ENCODE measurements around the gene PSD.

PSD gene

DNA sequence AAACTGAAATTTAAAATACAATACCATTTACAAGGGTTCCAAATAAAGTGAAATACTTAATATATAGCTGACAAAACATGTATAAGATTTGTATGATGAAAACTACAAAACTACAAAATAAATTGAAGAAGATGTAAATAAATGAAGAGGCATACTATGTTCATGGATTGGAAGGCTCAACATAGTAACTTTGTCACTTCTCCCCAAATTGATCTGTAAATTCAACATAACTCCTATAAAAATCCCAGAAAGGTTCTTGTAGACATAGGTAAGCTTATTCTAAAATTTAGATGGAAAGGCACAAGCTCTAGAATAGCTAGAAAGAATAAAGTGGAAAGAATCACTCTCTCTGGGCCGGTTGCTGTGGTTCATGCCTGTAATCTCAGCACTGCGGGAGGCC is 47.3 kb downstream of the PSD start:
- Histone ChIP-seq H3K4me3 (ENCODE audit: low read length, poor library complexity, severe bottlenecking) (no peak overlapping the region), H2AFZ (ENCODE audit: low read length) (no peak overlapping the region), H3K4me2 (ENCODE audit: low read depth, low read length, poor library complexity, severe bottlenecking) (no peak overlapping the region), H3K27me3 (ENCODE audit: insufficient read depth, low read length, poor library complexity, severe bottlenecking) (no peaks in the 10 kb centered on the region), H3K9me2 (replicated peaks; ENCODE audit: low read depth, low read length) (no peaks in the 10 kb centered on the region), H3K36me3 (ENCODE audit: insufficient read depth, low read length) (peaks cover 76% of the 10 kb centered on the region; the same call in 1 of the 2 replicates), H3K9ac (ENCODE audit: low read depth, low read length, poor library complexity, severe bottlenecking) (no peak overlapping the region), H3K79me2 (ENCODE audit: insufficient read depth, low read length) (no peaks in the 10 kb centered on the region), H3K4me1 (ENCODE audit: insufficient read depth, low read length, poor library complexity, severe bottlenecking) (no peaks in the 10 kb centered on the region), H3K9me3 (ENCODE audit: insufficient read depth, low read depth, low read length) (no peaks in the 10 kb centered on the region), H3F3A (ENCODE audit: low read depth) (no peaks in the 10 kb centered on the region), H4K20me1 (ENCODE audit: insufficient read depth, low read length, poor library complexity, severe bottlenecking) (no peaks in the 10 kb centered on the region)
- TF ChIP-seq, protein P1, sequence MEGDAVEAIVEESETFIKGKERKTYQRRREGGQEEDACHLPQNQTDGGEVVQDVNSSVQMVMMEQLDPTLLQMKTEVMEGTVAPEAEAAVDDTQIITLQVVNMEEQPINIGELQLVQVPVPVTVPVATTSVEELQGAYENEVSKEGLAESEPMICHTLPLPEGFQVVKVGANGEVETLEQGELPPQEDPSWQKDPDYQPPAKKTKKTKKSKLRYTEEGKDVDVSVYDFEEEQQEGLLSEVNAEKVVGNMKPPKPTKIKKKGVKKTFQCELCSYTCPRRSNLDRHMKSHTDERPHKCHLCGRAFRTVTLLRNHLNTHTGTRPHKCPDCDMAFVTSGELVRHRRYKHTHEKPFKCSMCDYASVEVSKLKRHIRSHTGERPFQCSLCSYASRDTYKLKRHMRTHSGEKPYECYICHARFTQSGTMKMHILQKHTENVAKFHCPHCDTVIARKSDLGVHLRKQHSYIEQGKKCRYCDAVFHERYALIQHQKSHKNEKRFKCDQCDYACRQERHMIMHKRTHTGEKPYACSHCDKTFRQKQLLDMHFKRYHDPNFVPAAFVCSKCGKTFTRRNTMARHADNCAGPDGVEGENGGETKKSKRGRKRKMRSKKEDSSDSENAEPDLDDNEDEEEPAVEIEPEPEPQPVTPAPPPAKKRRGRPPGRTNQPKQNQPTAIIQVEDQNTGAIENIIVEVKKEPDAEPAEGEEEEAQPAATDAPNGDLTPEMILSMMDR (conservative IDR thresholded peaks at IDR 0.05; ENCODE audit: low read length) = no peak
- no peak for TF ChIP-seq EZH2phosphoT487 (IDR thresholded peaks at IDR 0.05; ENCODE audit: borderline replicate concordance)

GRCh38 chr10:102368077-102368476 is 50.5 kb downstream of the PSD start:
- Histone ChIP-seq H3K4me3 (ENCODE audit: low read length, poor library complexity, severe bottlenecking) (no peak overlapping the region), H3K4me2 (ENCODE audit: low read depth, low read length, poor library complexity, severe bottlenecking) (no peak overlapping the region), H3K79me2 (ENCODE audit: insufficient read depth, low read length) (no peaks in the 10 kb centered on the region), H3K9me2 (replicated peaks; ENCODE audit: low read depth, low read length) (no peaks in the 10 kb centered on the region), H3K27me3 (ENCODE audit: insufficient read depth, low read length, poor library complexity, severe bottlenecking) (no peaks in the 10 kb centered on the region), H3K4me1 (ENCODE audit: insufficient read depth, low read length, poor library complexity, severe bottlenecking) (no peaks in the 10 kb centered on the region), H3K9ac (ENCODE audit: low read depth, low read length, poor library complexity, severe bottlenecking) (no peak overlapping the region), H4K20me1 (ENCODE audit: insufficient read depth, low read length, poor library complexity, severe bottlenecking) (no peaks in the 10 kb centered on the region), H3K9me3 (ENCODE audit: insufficient read depth, low read depth, low read length) (no peaks in the 10 kb centered on the region), H2AFZ (ENCODE audit: low read length) (no peak overlapping the region), H3K36me3 (ENCODE audit: insufficient read depth, low read length) (peaks cover 84% of the 10 kb centered on the region; the same call in 1 of the 2 replicates), H3F3A (ENCODE audit: low read depth) (no peaks in the 10 kb centered on the region)
- no peak for TF ChIP-seq EZH2phosphoT487 (IDR thresholded peaks at IDR 0.05; ENCODE audit: borderline replicate concordance)
- TF ChIP-seq, protein P1 (conservative IDR thresholded peaks at IDR 0.05; ENCODE audit: low read length) = no peak

DNA sequence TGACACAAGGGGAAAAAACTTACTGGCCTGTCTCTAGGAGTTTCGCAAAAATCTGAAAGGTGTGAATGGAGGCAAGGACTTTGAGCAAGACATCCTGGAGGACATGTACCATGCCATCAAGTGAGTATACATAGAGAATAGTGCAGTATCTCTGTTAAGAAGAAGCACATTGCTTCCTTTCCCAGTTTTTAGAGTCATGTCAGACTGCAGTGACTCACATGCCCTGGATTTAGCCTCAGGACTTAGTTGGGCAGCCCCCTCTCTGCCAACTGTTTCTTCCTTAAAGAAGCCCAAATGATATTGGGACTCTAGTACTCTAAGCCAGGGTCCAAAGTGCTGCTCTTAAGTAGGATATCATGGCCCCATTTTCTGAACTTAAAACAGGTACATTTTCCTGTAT is 51.1 kb downstream of the PSD start:
- Histone ChIP-seq H3K79me2 (ENCODE audit: insufficient read depth, low read length) (no peaks in the 10 kb centered on the region), H3K9ac (ENCODE audit: low read depth, low read length, poor library complexity, severe bottlenecking) (no peak overlapping the region), H3K9me3 (ENCODE audit: insufficient read depth, low read depth, low read length) (no peaks in the 10 kb centered on the region), H3K9me2 (replicated peaks; ENCODE audit: low read depth, low read length) (no peaks in the 10 kb centered on the region), H3F3A (ENCODE audit: low read depth) (no peaks in the 10 kb centered on the region), H3K27me3 (ENCODE audit: insufficient read depth, low read length, poor library complexity, severe bottlenecking) (no peaks in the 10 kb centered on the region), H3K4me1 (ENCODE audit: insufficient read depth, low read length, poor library complexity, severe bottlenecking) (no peaks in the 10 kb centered on the region), H4K20me1 (ENCODE audit: insufficient read depth, low read length, poor library complexity, severe bottlenecking) (no peaks in the 10 kb centered on the region), H3K4me3 (ENCODE audit: low read length, poor library complexity, severe bottlenecking) (no peak overlapping the region), H3K36me3 (ENCODE audit: insufficient read depth, low read length) (peaks cover 84% of the 10 kb centered on the region; the same call in 1 of the 2 replicates), H3K4me2 (ENCODE audit: low read depth, low read length, poor library complexity, severe bottlenecking) (no peak overlapping the region), H2AFZ (ENCODE audit: low read length) (no peak overlapping the region)
- TF ChIP-seq, protein P1 (conservative IDR thresholded peaks at IDR 0.05; ENCODE audit: low read length) = no peak
- no peak for TF ChIP-seq EZH2phosphoT487 (IDR thresholded peaks at IDR 0.05; ENCODE audit: borderline replicate concordance)
